BJ (cell line): ENCODE results near the gene ZMIZ2. TPM values are rescaled to one million over a fixed set of nuclear protein-coding genes. Genes with fewer than 3 reads are reported as not detected.

Experiments used
- CTCF ChIA-PET: fragments of 350-600 bp; formaldehyde crosslinking; extraction: SDS; loops from one replicate; lab custom pipeline; 2021; ENCODE audit warnings: antibody characterized with exemption, inconsistent platforms; lab: Yijun Ruan, JAX
- POLR2A ChIA-PET: fragments of 300-600 bp; sonication (Branson Sonifier 250); formaldehyde crosslinking; extraction: SDS; loops from one replicate; lab custom pipeline; 2021; ENCODE audit warnings: antibody characterized with exemption; lab: Charles Lee
- DNase-seq: peaks from one replicate; pipeline ENCODE4 v3.0.0-alpha.2; 2011; ENCODE audit warnings: low read depth
- H3K27me3 ChIP-seq: 2 replicates; pipeline ENCODE4 v1.6.0; 2011; ENCODE audit warnings: low read length; ENCODE audit not compliant: control insufficient read depth, insufficient read depth
- H3K36me3 ChIP-seq: 2 replicates; pipeline ENCODE4 v1.5.1; 2011; ENCODE audit warnings: low read length; ENCODE audit not compliant: control insufficient read depth, insufficient read depth
- H3K4me3 ChIP-seq: 2 replicates; pipeline ENCODE4 v1.5.1; 2011; ENCODE audit warnings: low read depth, mild to moderate bottlenecking, control low read depth, low read length
- CTCF ChIP-seq: IDR thresholded peaks from 2 replicates; pipeline ENCODE4 v1.5.1; 2011; ENCODE audit warnings: low read depth, mild to moderate bottlenecking, control low read depth, inconsistent platforms, low read length, moderate library complexity; ENCODE audit not compliant: insufficient read depth
- polyA plus RNA-seq: library from polyadenylated mRNA; depleted of rRNA; stranded (reverse); fragments of >200 nt; gene quantifications from 2 replicates; pipeline ENCODE4 v1.2.3, GENCODE V29; 2011

Gene ZMIZ2
- polyA plus RNA-seq, 1 experiment: 7.4 TPM

GRCh38 chr7:44709945-44710596 is 38.6 kb upstream of the ZMIZ2 start:
- Histone ChIP-seq H3K4me3 (no peak overlapping the region), H3K27me3 (no peaks in the 10 kb centered on the region), H3K36me3 (peaks cover 17% of the 10 kb centered on the region)
- TF ChIP-seq CTCF: no peak
- ChIA-PET CTCF (interaction anchor here (1.0 to 1.4 kb wide), 2 partner anchors 9 to 10 kb away, joined by 3 read pairs; no protein-coding TSS in a partner anchor), POLR2A (no interaction called here)
- no peak for DNase-seq

GRCh38 chr7:44711528-44711927 is 37.1 kb upstream of the ZMIZ2 start:
- Histone ChIP-seq H3K4me3 (no peak overlapping the region), H3K27me3 (no peaks in the 10 kb centered on the region), H3K36me3 (peaks cover 17% of the 10 kb centered on the region)
- no peak for DNase-seq
- TF ChIP-seq CTCF: no peak
- ChIA-PET CTCF (interaction anchor here (1.2 kb wide), 1 partner anchor 12 kb away, joined by 3 read pairs; no protein-coding TSS in a partner anchor), POLR2A (no interaction called here)

DNA sequence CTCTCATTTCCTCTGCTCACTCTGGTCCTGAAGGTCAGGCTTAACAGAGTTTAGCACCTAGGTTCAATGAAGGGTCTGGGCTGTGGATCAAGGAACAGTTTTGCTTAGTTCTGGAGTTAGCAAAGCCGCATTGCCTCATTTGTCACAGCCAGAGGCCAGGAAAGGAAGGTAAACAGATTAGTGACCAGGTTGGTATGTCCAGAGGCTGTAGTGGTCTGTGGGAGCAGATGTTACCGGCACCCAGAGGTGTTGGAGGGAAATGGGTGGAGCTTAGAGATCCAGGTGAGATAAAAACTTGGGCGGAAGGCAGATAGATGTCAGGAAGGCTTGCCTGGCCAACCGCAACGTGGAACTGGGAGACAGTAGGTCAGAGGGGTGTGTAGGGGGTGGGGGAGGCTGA is 36.6 kb upstream of the ZMIZ2 start:
- CTCF ChIA-PET: no interaction called here
- DNase-seq: no peak
- H3K27me3 ChIP-seq: no peaks in the 10 kb centered on the region
- H3K36me3 ChIP-seq: peaks cover 17% of the 10 kb centered on the region
- POLR2A ChIA-PET: no interaction called here
- TF ChIP-seq CTCF: no peak
- H3K4me3 ChIP-seq: no peak overlapping the region

GRCh38 chr7:44713141-44713540 is 35.5 kb upstream of the ZMIZ2 start:
- no peak for DNase-seq
- no peaks in the 10 kb centered on the region for H3K27me3 ChIP-seq
- CTCF ChIA-PET: no interaction called here
- H3K36me3 ChIP-seq: peaks cover 8% of the 10 kb centered on the region
- TF ChIP-seq CTCF: no peak
- H3K4me3 ChIP-seq: no peak overlapping the region
- POLR2A ChIA-PET: no interaction called here

DNA sequence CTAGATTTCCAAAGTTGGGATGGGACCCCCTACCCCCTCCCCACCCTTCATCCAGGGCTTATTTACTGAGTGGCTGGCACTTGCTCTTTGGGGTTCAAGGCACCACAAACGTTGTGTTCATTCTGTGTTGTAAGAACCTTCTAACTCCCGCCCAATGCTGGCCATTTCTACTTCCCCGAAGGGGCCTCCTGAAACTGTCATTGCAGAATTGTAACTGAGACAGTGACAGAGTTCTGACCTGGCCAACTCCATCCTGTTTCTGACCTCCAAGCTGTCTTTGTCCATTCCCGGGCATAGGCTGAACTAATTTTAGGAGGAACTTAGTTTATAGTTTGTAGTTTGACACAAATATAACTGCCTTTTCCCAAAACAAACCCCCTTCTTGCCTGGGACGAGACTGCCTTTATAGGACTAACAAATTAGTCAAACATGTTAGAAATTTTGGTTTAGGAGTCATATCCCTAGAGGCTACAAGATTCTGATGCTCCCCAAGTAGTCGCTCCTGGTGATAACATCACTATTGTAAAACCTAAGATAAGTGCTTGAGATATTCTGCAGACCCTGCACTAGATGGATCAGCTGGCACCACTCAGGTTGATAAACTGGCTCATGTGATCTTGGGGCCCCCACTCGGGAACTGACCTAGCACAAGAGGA is 34.8 kb upstream of the ZMIZ2 start:
- DNase-seq: no peak
- ChIA-PET POLR2A (no interaction called here), CTCF (no interaction called here)
- no peak for TF ChIP-seq CTCF
- H3K4me3 ChIP-seq: no peak overlapping the region
- H3K36me3 ChIP-seq: peaks cover 8% of the 10 kb centered on the region
- H3K27me3 ChIP-seq: no peaks in the 10 kb centered on the region
